HG02588 (cell line): ENCODE results near the gene PEF1.

Experiments
- ATAC-seq: cut with Tn5 transposase; IDR thresholded peaks from one replicate; pipeline ENCODE4 v1.9.1; 2021; ENCODE audit warnings: mild to moderate bottlenecking, moderate library complexity; ENCODE audit not compliant: unreplicated experiment

PEF1 gene

GRCh38 chr1:31632649-31633048 lies 12.0 kb downstream of the PEF1 start:
- ATAC-seq: no peak

- no peak for ATAC-seq
These were observed 15.6 kb downstream of the PEF1 start for GRCh38 chr1:31628931-31629556.

- no peak for ATAC-seq
These were observed 16.6 kb downstream of the PEF1 start for GRCh38 chr1:31627930-31628559.

DNA sequence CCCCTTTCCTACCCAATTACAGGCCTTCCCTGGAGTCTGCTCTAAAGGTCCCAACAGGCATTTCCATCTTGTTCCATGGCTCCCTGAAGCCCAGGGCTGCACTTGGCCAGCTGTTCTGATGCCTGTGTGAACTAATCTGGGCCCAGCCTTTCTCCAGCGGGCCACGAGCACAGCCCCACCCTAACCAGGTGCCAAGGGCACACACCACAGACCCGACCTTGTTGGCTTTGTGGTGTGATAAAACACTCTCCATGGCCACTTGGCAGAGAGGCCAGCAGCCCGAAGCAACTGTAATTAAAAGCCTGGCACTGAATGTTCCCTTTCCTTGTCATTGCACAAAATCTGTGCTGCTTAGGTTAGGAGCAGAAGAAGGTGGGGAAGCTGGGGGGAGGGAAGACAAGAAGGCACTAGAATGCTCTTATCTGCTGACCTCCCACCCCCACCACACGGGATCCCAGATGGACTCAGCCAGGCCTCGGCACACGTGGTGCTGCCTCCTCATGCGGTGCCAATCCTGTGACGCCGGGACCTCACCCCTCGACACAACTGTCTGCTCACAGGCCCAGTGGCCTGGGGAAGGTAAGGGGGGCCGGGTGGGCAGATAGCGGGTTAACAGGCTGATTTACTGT lies 17.3 kb downstream of the PEF1 start:
- ATAC-seq: no peak

- no peak for ATAC-seq
These were observed 18.2 kb downstream of the PEF1 start for GRCh38 chr1:31626223-31627207.

DNA sequence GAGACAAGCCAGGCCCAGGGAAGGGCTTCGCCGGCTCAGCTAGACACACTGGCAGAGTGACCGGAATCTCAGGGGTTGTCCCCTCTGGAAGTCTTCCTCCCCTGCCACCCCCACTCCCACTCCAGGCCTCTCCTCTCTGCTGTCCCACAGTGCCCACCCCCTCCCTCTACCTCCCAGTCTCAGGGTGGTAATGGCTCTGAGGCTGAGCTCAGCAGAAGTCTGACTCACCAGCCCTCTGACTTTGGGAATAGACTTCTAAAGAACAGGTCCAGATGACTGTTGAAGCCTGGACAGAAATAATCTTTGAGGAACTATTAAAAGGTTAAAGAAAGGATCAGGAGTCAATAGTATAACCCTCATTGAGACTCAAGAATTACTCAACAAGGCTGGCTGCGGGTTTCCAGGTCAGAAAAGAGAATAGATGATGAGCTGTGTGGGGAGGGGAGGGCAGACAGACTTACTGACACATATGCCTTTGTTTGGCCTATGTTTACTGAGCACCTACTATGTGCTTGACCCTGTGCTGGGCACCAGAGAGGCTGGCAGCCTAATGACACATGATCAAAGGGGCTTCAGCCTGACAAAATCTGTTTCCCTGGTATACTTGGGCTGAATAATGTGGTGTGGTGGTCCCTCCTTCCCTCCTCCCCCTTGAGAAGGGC lies 19.0 kb downstream of the PEF1 start:
- ATAC-seq: no peak

DNA sequence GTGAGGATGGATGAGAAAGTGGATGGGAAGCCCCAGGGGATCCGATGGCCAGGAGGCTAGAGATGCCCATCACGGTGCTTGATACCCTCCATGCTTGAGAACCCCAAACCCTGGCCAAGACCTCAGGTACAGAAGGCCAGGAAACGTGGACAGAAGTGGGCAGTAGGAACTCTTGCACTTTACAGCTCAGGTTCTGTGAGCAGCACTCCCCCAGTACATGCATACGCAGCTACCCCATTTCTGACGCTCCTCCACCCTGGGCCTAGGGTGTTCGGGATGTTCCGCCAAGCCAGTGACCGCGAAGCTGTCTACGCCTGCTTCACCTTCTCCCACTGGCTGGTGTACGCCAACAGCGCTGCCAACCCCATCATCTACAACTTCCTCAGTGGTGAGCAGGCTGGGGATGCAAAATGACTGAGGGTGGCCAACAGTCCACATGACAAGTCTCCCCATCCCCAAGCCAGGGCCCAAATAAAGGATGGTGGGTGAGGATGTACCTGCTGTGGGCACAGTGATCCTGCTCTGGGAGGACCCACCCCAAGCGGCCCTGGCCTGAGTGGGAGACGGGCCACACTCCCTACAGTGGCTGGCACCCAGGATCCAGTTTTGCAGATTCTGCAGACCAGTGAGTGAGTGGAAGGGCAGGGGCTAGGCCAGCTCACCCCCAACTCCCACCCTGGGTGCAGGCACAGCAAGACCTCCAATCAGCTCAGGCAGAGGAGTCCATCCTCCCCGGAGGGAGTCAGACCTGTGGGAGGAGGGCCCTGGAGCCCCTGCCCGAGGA lies 19.8 kb downstream of the PEF1 start:
- ATAC-seq: no peak

DNA sequence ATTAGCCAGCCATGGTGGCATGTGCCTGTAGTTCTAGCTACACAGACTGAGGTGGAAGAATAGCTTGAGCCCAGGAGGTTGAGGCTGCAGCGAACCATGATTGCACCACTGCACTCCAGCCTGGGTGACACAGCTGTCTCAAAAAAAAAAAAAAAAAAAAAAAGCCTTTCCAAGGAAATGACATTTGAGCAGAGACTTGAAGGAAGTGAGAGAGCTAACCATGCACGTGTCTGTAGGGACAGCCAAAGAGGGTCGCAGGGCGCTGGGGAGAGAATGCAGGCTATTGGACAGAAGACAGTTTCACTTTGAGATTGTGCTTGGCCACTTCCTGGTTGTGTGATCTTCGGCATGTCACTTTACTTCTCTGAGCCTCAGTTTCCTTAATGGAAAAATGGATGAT lies 20.4 kb downstream of the PEF1 start:
- ATAC-seq: no peak

GRCh38 chr1:31623365-31623764 lies 21.3 kb downstream of the PEF1 start:
- ATAC-seq: no peak

GRCh38 chr1:31621847-31622730 lies 22.6 kb downstream of the PEF1 start:
- ATAC-seq: no peak

DNA sequence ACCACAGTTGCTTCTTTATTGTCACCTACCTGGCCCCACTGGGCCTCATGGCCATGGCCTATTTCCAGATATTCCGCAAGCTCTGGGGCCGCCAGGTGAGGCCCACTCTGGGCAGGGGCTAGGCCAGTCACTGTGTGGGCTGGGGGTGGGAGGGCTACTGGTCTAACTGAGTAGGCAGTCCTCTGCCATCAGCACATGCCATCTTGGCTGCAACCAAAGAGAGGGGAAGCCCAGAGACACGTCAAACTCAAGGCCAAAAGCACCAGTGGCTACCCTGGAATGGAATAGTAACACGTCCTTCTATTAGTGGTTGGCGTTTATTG lies 23.2 kb downstream of the PEF1 start:
- no peak for ATAC-seq

DNA sequence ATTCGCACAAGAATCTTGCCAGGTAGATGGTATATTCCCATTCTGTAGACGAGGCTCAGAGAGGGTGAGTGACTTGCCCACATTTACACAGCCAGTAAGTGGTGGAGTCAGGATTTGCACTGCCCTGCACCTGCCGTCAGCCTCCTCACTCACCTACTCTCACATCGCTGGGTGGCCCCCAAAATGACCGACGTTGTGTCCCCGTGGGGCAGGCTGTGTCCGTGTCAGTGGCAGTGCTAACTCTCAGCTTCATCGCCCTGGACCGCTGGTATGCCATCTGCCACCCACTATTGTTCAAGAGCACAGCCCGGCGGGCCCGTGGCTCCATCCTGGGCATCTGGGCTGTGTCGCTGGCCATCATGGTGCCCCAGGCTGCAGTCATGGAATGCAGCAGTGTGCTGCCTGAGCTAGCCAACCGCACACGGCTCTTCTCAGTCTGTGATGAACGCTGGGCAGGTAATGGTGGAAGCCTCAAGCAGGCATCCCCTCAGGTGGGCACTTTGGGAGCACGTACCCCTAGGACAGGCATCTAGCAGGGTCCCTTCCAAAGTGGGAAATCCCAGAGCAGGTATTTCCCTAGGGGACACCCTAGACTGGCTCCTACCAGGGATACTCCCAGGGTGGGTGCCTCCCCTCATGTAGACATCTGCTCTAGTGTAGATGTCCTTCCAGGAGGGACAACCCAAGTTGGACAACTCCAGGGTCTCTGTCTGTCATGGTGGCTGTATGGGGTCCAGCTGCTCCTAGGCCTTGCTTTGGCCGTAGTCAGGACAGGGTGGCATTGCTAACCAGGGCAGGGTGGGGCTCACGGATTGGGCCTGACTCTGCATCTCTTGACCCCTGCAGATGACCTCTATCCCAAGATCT lies 23.8 kb downstream of the PEF1 start:
- no peak for ATAC-seq

- no peak for ATAC-seq
These were observed 25.5 kb downstream of the PEF1 start for GRCh38 chr1:31618916-31619846.

- no peak for ATAC-seq
These were observed 26.5 kb downstream of the PEF1 start for GRCh38 chr1:31617916-31618746.

DNA sequence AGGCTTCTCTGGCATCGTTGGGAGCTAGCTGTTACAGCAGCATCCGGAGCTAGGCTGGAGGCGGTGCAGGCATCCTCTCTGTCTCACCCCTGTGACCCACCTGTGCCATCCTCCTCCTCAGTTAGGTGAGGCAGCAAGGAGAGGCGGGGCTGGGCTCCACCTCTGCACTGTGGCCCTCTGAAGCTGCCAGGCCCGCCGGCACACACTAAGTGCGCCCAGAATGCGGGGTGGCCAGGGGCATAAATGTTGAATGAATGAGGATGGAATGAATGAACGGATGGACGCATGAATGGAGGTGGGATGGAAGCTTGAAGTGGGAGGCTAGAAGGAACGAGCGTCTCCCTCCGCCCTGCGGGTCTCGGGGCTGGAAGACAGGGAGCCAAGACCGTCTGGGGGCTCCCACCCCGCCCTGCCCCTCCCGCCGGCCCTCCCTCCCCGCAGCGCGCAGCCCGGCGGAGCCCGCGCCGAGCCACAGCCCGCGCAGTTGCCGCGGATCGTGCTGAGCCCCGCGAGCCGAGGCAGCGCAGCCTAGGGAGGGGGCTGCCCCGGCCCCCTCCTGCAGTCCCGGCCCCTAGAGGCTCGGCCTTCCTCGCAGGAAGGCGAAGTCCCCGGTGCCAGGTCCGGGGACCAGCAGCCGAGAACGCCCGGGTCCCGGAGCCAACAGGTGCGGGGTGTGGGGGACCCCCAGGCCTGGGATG lies 27.3 kb downstream of the PEF1 start, which contains the start of gene HCRTR1:
TSS of gene HCRTR1 (plus strand) at position 472 of the 698 bp plus-strand sequence. CDS start 1,504 bp downstream, outside the sequence.
- no peak for ATAC-seq
